Nephron (organoid): ENCODE measurements around the gene GSG1L.

Experiments
- H3K27ac Mint-ChIP-seq, 3 experiments: 2 replicates each; pipeline ENCODE4 v1.8.0; 2020; ENCODE audit warnings: mixed read lengths in 3 of 3, mild to moderate bottlenecking in 2 of 3, moderate library complexity in 1 of 3
- H3K27me3 Mint-ChIP-seq: 2 replicates; pipeline ENCODE4 v1.8.0; 2021; ENCODE audit warnings: low read depth, mild to moderate bottlenecking, moderate library complexity, mixed read lengths
- H3K36me3 Mint-ChIP-seq: 2 replicates; pipeline ENCODE4 v1.8.0; 2020; ENCODE audit warnings: low read depth, mixed read lengths
- H3K4me1 Mint-ChIP-seq: 2 replicates; pipeline ENCODE4 v1.8.0; 2020; ENCODE audit warnings: mixed read lengths
- H3K4me3 Mint-ChIP-seq, 3 experiments: 2 replicates each; pipeline ENCODE4 v1.8.0; 2020; ENCODE audit warnings: mild to moderate bottlenecking in 3 of 3, mixed read lengths in 3 of 3, moderate library complexity in 2 of 3
- H3K9me3 Mint-ChIP-seq: 2 replicates; pipeline ENCODE4 v1.8.0; 2020; ENCODE audit warnings: mixed read lengths
- CTCF ChIP-seq, 3 experiments: fragments of 200-600 bp; sonication (generic); IDR thresholded peaks; one replicate each; pipeline ENCODE4 v1.5.0; 2021; ENCODE audit warnings: antibody characterized with exemption in 3 of 3; ENCODE audit not compliant: unreplicated experiment in 3 of 3

GSG1L gene

GRCh38 chr16:28089992-28090365 is 26.5 kb upstream of the GSG1L start:
- Mint-ChIP-seq H3K27ac (no peak overlapping the region), H3K27me3 (no peaks in the 10 kb centered on the region), H3K9me3 (no peaks in the 10 kb centered on the region), H3K4me3 (no peak overlapping the region), H3K4me1 (no peaks in the 10 kb centered on the region), H3K36me3 (no peaks in the 10 kb centered on the region)
- TF ChIP-seq CTCF (IDR thresholded peaks at IDR 0.05; ENCODE audit: unreplicated experiment in 3 of 3): no peak

GRCh38 chr16:28089205-28089991 is 25.9 kb upstream of the GSG1L start:
- Mint-ChIP-seq H3K9me3 (no peaks in the 10 kb centered on the region), H3K4me1 (no peaks in the 10 kb centered on the region), H3K36me3 (no peaks in the 10 kb centered on the region)

DNA sequence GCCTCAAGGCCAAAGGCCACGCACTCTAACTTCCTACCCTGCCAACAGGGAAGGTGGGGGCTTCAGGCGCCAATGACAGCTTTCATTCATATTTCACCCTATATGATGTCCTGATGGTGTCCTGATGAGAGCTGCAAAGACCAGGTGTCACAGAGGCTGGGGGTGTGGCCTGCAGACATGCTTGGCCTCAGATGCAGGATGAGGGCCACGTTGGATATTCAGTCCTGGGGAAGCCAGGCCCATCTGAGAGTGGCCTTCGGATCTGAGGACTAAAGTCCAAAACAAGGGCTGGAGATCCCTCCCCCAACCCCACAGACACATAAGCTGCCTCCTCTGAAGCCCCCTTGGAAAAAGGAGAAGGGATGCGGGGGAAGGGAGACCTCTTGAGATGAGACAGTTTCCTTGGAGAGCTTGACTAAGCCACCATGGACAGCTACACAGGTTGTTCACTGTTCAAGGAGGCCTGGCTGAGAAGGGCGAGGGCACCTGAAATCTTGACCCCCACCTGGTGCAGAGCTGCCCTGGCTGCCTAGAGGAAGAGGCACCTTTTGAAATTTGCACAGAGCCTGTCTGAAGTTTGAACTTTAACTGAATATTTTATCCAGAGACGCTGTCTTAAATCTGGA is 24.3 kb upstream of the GSG1L start:
- no peak overlapping the region for H3K27ac Mint-ChIP-seq
- TF ChIP-seq CTCF (IDR thresholded peaks at IDR 0.05; ENCODE audit: unreplicated experiment in 3 of 3): no peak
- H3K4me3 Mint-ChIP-seq: no peak overlapping the region
- no peaks in the 10 kb centered on the region for H3K9me3 Mint-ChIP-seq
- H3K36me3 Mint-ChIP-seq: no peaks in the 10 kb centered on the region
- no peaks in the 10 kb centered on the region for H3K27me3 Mint-ChIP-seq
- H3K4me1 Mint-ChIP-seq: no peaks in the 10 kb centered on the region

More at GRCh38 chr16:28089205-28089991, 25.9 kb upstream of the GSG1L start:
- Mint-ChIP-seq H3K27me3 (no peaks in the 10 kb centered on the region), H3K27ac (no peak overlapping the region), H3K4me3 (no peak overlapping the region)
- TF ChIP-seq CTCF (IDR thresholded peaks at IDR 0.05; ENCODE audit: unreplicated experiment in 3 of 3): no peak

DNA sequence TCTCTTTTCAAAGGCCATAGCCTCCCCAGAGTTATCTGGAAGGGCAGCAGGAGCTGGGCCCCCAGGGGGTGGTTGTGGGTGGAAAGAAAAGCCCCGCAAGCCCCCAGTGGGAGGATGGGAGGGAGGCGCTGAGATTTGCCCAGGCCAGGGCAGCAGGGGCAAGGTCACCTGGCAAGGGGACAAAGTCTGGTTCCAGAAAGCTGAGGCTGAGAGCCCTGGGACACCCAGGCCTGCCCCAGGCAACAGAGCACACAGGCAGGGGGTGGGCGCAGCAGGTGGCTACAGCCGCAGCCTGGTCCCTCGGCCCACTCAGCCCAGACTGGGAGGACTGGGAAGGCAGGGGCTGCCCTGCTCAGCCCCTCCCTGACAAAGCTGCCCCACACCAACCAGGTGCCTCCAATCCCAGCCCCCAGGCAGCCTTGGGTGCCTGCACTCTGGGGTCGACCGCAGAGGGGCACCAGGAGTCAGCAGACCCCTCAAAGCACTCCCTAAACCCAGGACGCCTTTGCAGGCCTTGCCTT is 23.7 kb upstream of the GSG1L start:
- no peaks in the 10 kb centered on the region for H3K27me3 Mint-ChIP-seq
- no peaks in the 10 kb centered on the region for H3K36me3 Mint-ChIP-seq
- no peak overlapping the region for H3K4me3 Mint-ChIP-seq
- no peaks in the 10 kb centered on the region for H3K9me3 Mint-ChIP-seq
- H3K27ac Mint-ChIP-seq: no peak overlapping the region
- no peaks in the 10 kb centered on the region for H3K4me1 Mint-ChIP-seq
- no peak for TF ChIP-seq CTCF (IDR thresholded peaks at IDR 0.05; ENCODE audit: unreplicated experiment in 3 of 3)

- no peaks in the 10 kb centered on the region for H3K9me3 Mint-ChIP-seq
- no peaks in the 10 kb centered on the region for H3K27me3 Mint-ChIP-seq
- peaks cover 2% of the 10 kb centered on the region for H3K4me1 Mint-ChIP-seq
- no peaks in the 10 kb centered on the region for H3K36me3 Mint-ChIP-seq
- H3K27ac Mint-ChIP-seq: no peak overlapping the region
- H3K4me3 Mint-ChIP-seq: no peak overlapping the region
- no peak for TF ChIP-seq CTCF (IDR thresholded peaks at IDR 0.05; ENCODE audit: unreplicated experiment in 3 of 3)
Measured at GRCh38 chr16:28086186-28087139, 22.9 kb upstream of the GSG1L start.
